ENCODE measurements around the gene GPA33.

GPA33 gene

DNA sequence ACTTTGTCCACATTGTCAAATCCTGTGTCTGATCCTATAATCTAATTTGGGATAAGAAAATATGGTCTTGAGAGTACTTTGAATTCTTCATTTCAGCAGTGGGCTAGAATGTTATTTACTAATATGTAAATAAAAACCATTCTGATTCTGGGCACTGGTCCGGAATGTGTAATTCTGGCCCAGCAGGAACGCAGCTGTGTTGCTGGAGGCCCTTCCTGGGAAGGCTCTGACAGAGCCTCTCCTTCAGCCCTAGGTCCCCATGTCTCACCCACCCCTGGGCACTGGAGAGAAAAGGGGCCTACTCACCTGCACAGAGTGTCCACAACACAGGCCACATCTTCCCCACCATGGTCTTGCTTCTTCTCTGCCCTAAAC is 251 bp downstream of the GPA33 start:
- no peak overlapping the region for H3K4me2 ChIP-seq
- TF ChIP-seq Cebpa-rat (IDR thresholded peaks at IDR 0.05), result no peak

GRCh38 chr1:167088746-167089417 is 1.3 kb downstream of the GPA33 start:
- TF ChIP-seq Cebpa-rat (IDR thresholded peaks at IDR 0.05), result no peak
- Histone ChIP-seq H3K9me3 (no peaks in the 10 kb centered on the region), H3K4me2 (no peak overlapping the region), H3K36me3 (no peaks in the 10 kb centered on the region), H3K27me3 (no peaks in the 10 kb centered on the region), H3K4me3 (no peak overlapping the region), H3K4me1 (peaks cover 15% of the 10 kb centered on the region), H4K20me1 (no peaks in the 10 kb centered on the region), H3K9ac (no peak overlapping the region), H3K27ac (no peak overlapping the region)

More for the DNA sequence above, 251 bp downstream of the GPA33 start:
- H4K20me1 ChIP-seq, result no peaks in the 10 kb centered on the region
- H3K4me3 ChIP-seq, result no peak overlapping the region
- no peaks in the 10 kb centered on the region for H3K36me3 ChIP-seq
- no peak overlapping the region for H3K9ac ChIP-seq
- H3K9me3 ChIP-seq, result no peaks in the 10 kb centered on the region
- H3K27me3 ChIP-seq, result no peaks in the 10 kb centered on the region
- peaks cover 26% of the 10 kb centered on the region for H3K4me1 ChIP-seq
- H3K27ac ChIP-seq, result no peak overlapping the region

DNA sequence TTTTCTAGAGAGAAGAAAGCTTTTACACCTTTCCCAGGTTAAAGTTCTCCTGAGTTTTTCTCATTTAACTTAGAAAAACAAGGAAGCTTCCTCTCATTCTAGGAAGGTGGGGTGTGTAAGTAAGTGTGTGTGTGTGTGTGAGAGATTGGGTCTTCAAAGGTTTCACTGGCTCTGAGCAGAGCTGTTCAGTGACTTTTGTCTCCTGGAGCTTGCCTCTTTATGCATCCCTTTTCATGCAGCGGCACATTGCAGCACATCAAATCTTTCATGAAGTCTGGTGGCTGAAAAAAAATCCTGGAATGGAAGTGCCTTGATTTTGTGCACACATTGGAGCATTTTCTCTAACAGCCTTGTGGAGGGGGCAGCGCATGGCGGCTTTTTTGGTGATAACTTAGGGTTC is 3.4 kb downstream of the GPA33 start:
- Histone ChIP-seq H3K36me3 (no peaks in the 10 kb centered on the region), H3K4me1 (peaks cover 7% of the 10 kb centered on the region), H3K27ac (no peak overlapping the region), H3K4me3 (no peak overlapping the region), H3K27me3 (no peaks in the 10 kb centered on the region), H3K4me2 (no peak overlapping the region), H4K20me1 (no peaks in the 10 kb centered on the region), H3K9me3 (no peaks in the 10 kb centered on the region), H3K9ac (no peak overlapping the region)
- TF ChIP-seq Cebpa-rat (IDR thresholded peaks at IDR 0.05), result no peak

DNA sequence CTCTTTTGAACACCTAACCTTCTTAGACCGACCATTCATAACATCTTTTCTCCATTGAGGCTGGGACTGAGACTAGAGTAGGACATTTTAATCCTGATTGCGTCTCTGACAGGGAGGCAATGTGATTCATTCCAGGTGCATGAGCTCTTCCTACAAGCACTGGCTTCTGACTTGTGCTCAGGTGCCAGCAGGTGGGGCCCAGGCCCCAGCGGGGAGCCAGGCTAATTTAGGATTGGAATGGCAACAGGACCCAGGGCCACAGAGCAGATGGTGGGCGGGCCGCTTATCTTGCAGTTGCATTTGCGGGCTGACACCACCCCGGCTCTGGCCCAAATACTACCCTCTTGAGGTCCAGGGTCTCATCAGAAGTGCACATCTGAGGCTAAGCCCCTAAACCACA is 4.1 kb downstream of the GPA33 start:
- no peaks in the 10 kb centered on the region for H3K27me3 ChIP-seq
- H3K4me2 ChIP-seq, result no peak overlapping the region
- no peaks in the 10 kb centered on the region for H4K20me1 ChIP-seq
- H3K9me3 ChIP-seq, result no peaks in the 10 kb centered on the region
- H3K27ac ChIP-seq, result no peak overlapping the region
- H3K36me3 ChIP-seq, result no peaks in the 10 kb centered on the region
- H3K9ac ChIP-seq, result no peak overlapping the region
- no peak overlapping the region for H3K4me3 ChIP-seq
- no peak for TF ChIP-seq Cebpa-rat (IDR thresholded peaks at IDR 0.05)
- peaks cover 7% of the 10 kb centered on the region for H3K4me1 ChIP-seq

GRCh38 chr1:167084757-167085156 is 5.4 kb downstream of the GPA33 start:
- Histone ChIP-seq H3K36me3 (no peaks in the 10 kb centered on the region), H3K9ac (no peak overlapping the region), H3K4me3 (no peak overlapping the region), H3K9me3 (no peaks in the 10 kb centered on the region), H3K4me2 (no peak overlapping the region), H3K27me3 (no peaks in the 10 kb centered on the region), H3K4me1 (no peaks in the 10 kb centered on the region), H4K20me1 (no peaks in the 10 kb centered on the region), H3K27ac (no peak overlapping the region)
- TF ChIP-seq Cebpa-rat (IDR thresholded peaks at IDR 0.05), result no peak

- H3K27me3 ChIP-seq, result no peaks in the 10 kb centered on the region
- TF ChIP-seq Cebpa-rat (IDR thresholded peaks at IDR 0.05), result no peak
Measured at GRCh38 chr1:167083871-167084270, 6.3 kb downstream of the GPA33 start.

GRCh38 chr1:167083066-167083665 is 7.0 kb downstream of the GPA33 start:
- no peak overlapping the region for H3K27ac ChIP-seq
- H3K4me1 ChIP-seq, result no peaks in the 10 kb centered on the region
- H3K36me3 ChIP-seq, result no peaks in the 10 kb centered on the region
- no peak for TF ChIP-seq Cebpa-rat (IDR thresholded peaks at IDR 0.05)
- H3K27me3 ChIP-seq, result no peaks in the 10 kb centered on the region
- no peaks in the 10 kb centered on the region for H4K20me1 ChIP-seq
- no peak overlapping the region for H3K4me2 ChIP-seq
- no peaks in the 10 kb centered on the region for H3K9me3 ChIP-seq
- H3K4me3 ChIP-seq, result no peak overlapping the region
- H3K9ac ChIP-seq, result no peak overlapping the region

More at GRCh38 chr1:167083871-167084270, 6.3 kb downstream of the GPA33 start:
- no peak overlapping the region for H3K4me2 ChIP-seq
- H3K27ac ChIP-seq, result no peak overlapping the region
- no peak overlapping the region for H3K9ac ChIP-seq
- no peaks in the 10 kb centered on the region for H3K9me3 ChIP-seq
- H4K20me1 ChIP-seq, result no peaks in the 10 kb centered on the region
- H3K4me1 ChIP-seq, result no peaks in the 10 kb centered on the region
- no peak overlapping the region for H3K4me3 ChIP-seq
- H3K36me3 ChIP-seq, result no peaks in the 10 kb centered on the region

DNA sequence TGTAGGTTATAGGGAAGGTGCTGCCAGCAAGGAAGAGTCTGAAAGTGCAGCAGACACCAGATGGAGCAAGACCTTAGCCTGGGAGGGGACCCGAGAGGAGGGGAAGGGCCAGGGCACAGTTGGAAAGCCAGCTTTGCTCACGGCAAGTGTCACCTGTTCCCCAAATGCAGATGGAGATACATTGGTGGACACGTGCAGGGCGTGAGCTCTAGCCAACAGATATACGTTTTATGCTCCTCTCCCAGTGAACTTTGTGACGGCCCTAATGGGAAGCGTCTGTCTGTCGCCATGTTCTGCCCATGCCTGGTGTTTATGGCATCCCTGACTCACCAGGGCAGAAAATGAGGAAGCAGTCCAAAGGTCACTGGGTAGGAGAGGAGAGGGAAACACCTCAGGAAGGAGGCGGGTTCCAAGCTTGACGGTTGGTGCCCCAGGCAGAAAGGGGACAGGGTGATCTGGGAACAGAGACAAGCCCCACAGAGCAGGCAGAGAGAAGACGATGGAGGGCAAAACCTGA is 7.6 kb downstream of the GPA33 start:
- H4K20me1 ChIP-seq, result no peaks in the 10 kb centered on the region
- H3K9ac ChIP-seq, result no peak overlapping the region
- no peak overlapping the region for H3K4me2 ChIP-seq
- TF ChIP-seq Cebpa-rat (IDR thresholded peaks at IDR 0.05), result no peak
- no peak overlapping the region for H3K4me3 ChIP-seq
- no peak overlapping the region for H3K27ac ChIP-seq
- H3K9me3 ChIP-seq, result no peaks in the 10 kb centered on the region
- no peaks in the 10 kb centered on the region for H3K4me1 ChIP-seq
- H3K27me3 ChIP-seq, result no peaks in the 10 kb centered on the region
- H3K36me3 ChIP-seq, result no peaks in the 10 kb centered on the region

DNA sequence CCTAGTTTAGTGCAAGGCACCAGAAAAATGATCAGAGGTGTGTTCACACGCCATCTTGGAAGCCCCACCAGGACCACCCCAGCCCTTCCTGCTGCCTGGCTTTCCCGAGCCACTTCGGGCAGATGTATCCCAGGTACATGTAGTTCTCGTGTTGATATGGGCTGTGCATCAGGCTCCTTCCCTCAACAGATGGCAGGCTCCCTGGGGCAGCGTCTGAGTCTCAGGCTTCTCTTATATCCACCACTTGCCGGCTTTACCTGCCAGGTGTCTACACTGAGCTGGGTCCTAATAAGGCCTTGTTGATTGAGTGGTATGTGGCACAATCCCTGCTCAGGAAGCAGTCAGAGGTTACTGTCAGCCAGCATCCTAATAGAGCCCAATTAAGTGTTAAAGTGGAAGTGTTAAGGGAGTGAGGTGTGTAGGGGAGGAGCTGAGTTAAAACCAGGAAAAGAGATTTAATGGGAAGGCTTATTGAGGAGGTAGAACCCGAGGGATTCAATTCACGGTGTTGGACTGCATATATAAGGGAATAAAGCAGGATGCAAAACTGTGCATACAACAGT is 8.5 kb downstream of the GPA33 start:
- H4K20me1 ChIP-seq, result no peaks in the 10 kb centered on the region
- no peak overlapping the region for H3K27ac ChIP-seq
- no peaks in the 10 kb centered on the region for H3K9me3 ChIP-seq
- H3K4me1 ChIP-seq, result no peaks in the 10 kb centered on the region
- H3K36me3 ChIP-seq, result no peaks in the 10 kb centered on the region
- H3K4me3 ChIP-seq, result no peak overlapping the region
- H3K9ac ChIP-seq, result no peak overlapping the region
- no peaks in the 10 kb centered on the region for H3K27me3 ChIP-seq
- no peak for TF ChIP-seq Cebpa-rat (IDR thresholded peaks at IDR 0.05)
- H3K4me2 ChIP-seq, result no peak overlapping the region

DNA sequence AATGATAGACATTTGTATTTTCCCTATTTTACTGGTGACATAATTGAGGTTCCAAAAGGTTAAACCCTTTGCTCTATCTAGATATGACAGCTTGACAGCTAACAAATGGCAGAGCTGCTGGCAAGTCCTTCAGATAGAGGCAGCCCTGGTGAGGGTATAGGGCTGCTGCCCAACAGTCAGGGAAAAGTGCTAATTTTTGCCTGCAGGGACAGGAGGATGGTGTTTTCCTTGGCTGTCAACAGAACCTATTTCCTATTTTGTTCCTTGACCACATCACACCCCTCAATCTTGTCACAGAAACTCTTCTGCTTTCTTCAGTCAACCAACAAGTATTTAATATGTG is 12.3 kb downstream of the GPA33 start:
- no peak overlapping the region for H3K9ac ChIP-seq
- H3K9me3 ChIP-seq, result no peaks in the 10 kb centered on the region
- H4K20me1 ChIP-seq, result no peaks in the 10 kb centered on the region
- no peak overlapping the region for H3K4me3 ChIP-seq
- no peaks in the 10 kb centered on the region for H3K4me1 ChIP-seq
- no peak overlapping the region for H3K27ac ChIP-seq
- H3K27me3 ChIP-seq, result no peaks in the 10 kb centered on the region
- H3K4me2 ChIP-seq, result no peak overlapping the region
- no peak for TF ChIP-seq Cebpa-rat (IDR thresholded peaks at IDR 0.05)
- no peaks in the 10 kb centered on the region for H3K36me3 ChIP-seq
